Astrocyte (in vitro differentiated cells and primary cell): Measurements from ENCODE around the gene PPP6R3. TPM values are rescaled to one million over a fixed set of nuclear protein-coding genes. Genes with fewer than 3 reads are reported as not detected.
A peak's percentile ranks its signal among the peaks of the same experiment; 100 is the strongest.

Source experiments
- DNase-seq: peaks from one replicate; pipeline ENCODE4 v3.0.0-alpha.2; 2010; ENCODE audit warnings: low read depth
- FAIRE-seq: peaks from 2 replicates; lab custom pipeline; 2011; peaks lifted over from hg19 to GRCh38; lab: Jason Lieb, UNC
- H2AFZ ChIP-seq: 2 replicates; pipeline ENCODE4 v1.6.0; 2012; ENCODE audit warnings: low read depth, low read length, inconsistent platforms
- H3K27ac ChIP-seq: 2 replicates; pipeline ENCODE4 v1.5.1; 2011; ENCODE audit warnings: low read depth, low read length, inconsistent platforms
- H3K27me3 ChIP-seq: 2 replicates; pipeline ENCODE4 v1.6.0; 2011; ENCODE audit warnings: low read length, inconsistent platforms; ENCODE audit not compliant: insufficient read depth
- H3K36me3 ChIP-seq: 2 replicates; pipeline ENCODE4 v1.5.1; 2011; ENCODE audit warnings: low read length, inconsistent platforms; ENCODE audit not compliant: insufficient read depth
- H3K4me1 ChIP-seq: 2 replicates; pipeline ENCODE4 v1.5.1; 2011; ENCODE audit warnings: low read length, inconsistent platforms; ENCODE audit not compliant: insufficient read depth
- H3K4me2 ChIP-seq: 2 replicates; pipeline ENCODE4 v1.6.0; 2012; ENCODE audit warnings: low read length, inconsistent platforms
- H3K4me3 ChIP-seq: 2 replicates; pipeline ENCODE4 v1.5.1; 2011; ENCODE audit warnings: low read depth, mild to moderate bottlenecking, low read length, inconsistent platforms; ENCODE audit not compliant: insufficient read depth
- H3K79me2 ChIP-seq: 2 replicates; pipeline ENCODE4 v1.6.0; 2012; ENCODE audit warnings: mild to moderate bottlenecking, low read length, inconsistent platforms; ENCODE audit not compliant: insufficient read depth
- H3K9ac ChIP-seq: 2 replicates; pipeline ENCODE4 v1.6.0; 2012; ENCODE audit warnings: mild to moderate bottlenecking, low read length, inconsistent platforms
- H3K9me3 ChIP-seq: 2 replicates; pipeline ENCODE4 v1.5.1; 2012; ENCODE audit warnings: low read depth, mild to moderate bottlenecking, low read length, inconsistent platforms; ENCODE audit not compliant: insufficient read depth
- H4K20me1 ChIP-seq: 2 replicates; pipeline ENCODE4 v1.6.0; 2012; ENCODE audit warnings: low read length, inconsistent platforms; ENCODE audit not compliant: insufficient read depth
- H3K27ac Mint-ChIP-seq: one replicate; pipeline ENCODE4 v1.8.0; 2021; ENCODE audit warnings: mild to moderate bottlenecking, mixed read lengths; ENCODE audit not compliant: unreplicated experiment
- H3K27me3 Mint-ChIP-seq: one replicate; pipeline ENCODE4 v1.8.0; 2021; ENCODE audit warnings: low read depth, mixed read lengths; ENCODE audit not compliant: unreplicated experiment
- H3K36me3 Mint-ChIP-seq: one replicate; pipeline ENCODE4 v1.8.0; 2021; ENCODE audit warnings: low read depth, mixed read lengths; ENCODE audit not compliant: unreplicated experiment
- H3K4me1 Mint-ChIP-seq: one replicate; pipeline ENCODE4 v1.8.0; 2021; ENCODE audit warnings: low read depth, mixed read lengths; ENCODE audit not compliant: unreplicated experiment
- H3K4me3 Mint-ChIP-seq: one replicate; pipeline ENCODE4 v1.8.0; 2021; ENCODE audit warnings: mild to moderate bottlenecking, moderate library complexity, mixed read lengths; ENCODE audit not compliant: unreplicated experiment
- H3K9me3 Mint-ChIP-seq: one replicate; pipeline ENCODE4 v1.8.0; 2021; ENCODE audit warnings: mild to moderate bottlenecking, mixed read lengths; ENCODE audit not compliant: unreplicated experiment
- CTCF ChIP-seq: IDR thresholded peaks from 2 replicates; pipeline ENCODE4 v1.5.1; 2011; ENCODE audit warnings: low read depth, mild to moderate bottlenecking, inconsistent platforms, low read length, moderate library complexity; ENCODE audit not compliant: insufficient read depth
- EZH2 ChIP-seq: IDR thresholded peaks from 2 replicates; pipeline ENCODE4 v1.6.1; 2012; ENCODE audit warnings: mild to moderate bottlenecking, low read length, inconsistent platforms; ENCODE audit not compliant: insufficient read depth
- total RNA-seq: library from RNA; stranded (reverse); gene quantifications from 2 replicates; pipeline ENCODE4 v1.2.1, GENCODE V29; 2021

PPP6R3 gene
- total RNA-seq, 1 donor from 2014 or later, result 97.8 TPM

- DNase-seq, result no peak
- TF ChIP-seq CTCF (no peak), EZH2 (no peak)
- Histone ChIP-seq H3K9me3 (no peaks in the 10 kb centered on the region), H2AFZ (no peak overlapping the region), H3K36me3 (peaks cover 22% of the 10 kb centered on the region), H3K4me3 (no peak overlapping the region), H3K27me3 (no peaks in the 10 kb centered on the region), H3K79me2 (peaks cover 87% of the 10 kb centered on the region), H3K4me2 (no peak overlapping the region), H3K9ac (no peak overlapping the region), H3K27ac (no peak overlapping the region), H4K20me1 (peaks cover 87% of the 10 kb centered on the region), H3K4me1 (peaks cover 12% of the 10 kb centered on the region)
- no peak for FAIRE-seq
- Mint-ChIP-seq H3K9me3 (no peaks in the 10 kb centered on the region), H3K4me1 (peaks cover 22% of the 10 kb centered on the region), H3K4me3 (no peak overlapping the region), H3K27me3 (no peaks in the 10 kb centered on the region), H3K27ac (no peak overlapping the region), H3K36me3 (peaks cover 18% of the 10 kb centered on the region)
These were observed 67.0 kb downstream of the PPP6R3 start for GRCh38 chr11:68527585-68527984.

GRCh38 chr11:68528630-68529029 lies 68.1 kb downstream of the PPP6R3 start:
- H3K36me3 ChIP-seq, result peaks cover 16% of the 10 kb centered on the region
- no peaks in the 10 kb centered on the region for H3K9me3 ChIP-seq
- H3K4me3 Mint-ChIP-seq, result no peak overlapping the region
- peaks cover 87% of the 10 kb centered on the region for H3K79me2 ChIP-seq
- H3K4me1 Mint-ChIP-seq, result peaks cover 22% of the 10 kb centered on the region
- H3K27ac Mint-ChIP-seq, result peak overlapping the region; percentile 8
- peaks cover 12% of the 10 kb centered on the region for H3K4me1 ChIP-seq
- H3K4me3 ChIP-seq, result no peak overlapping the region
- H3K27ac ChIP-seq, result no peak overlapping the region
- H4K20me1 ChIP-seq, result peaks cover 91% of the 10 kb centered on the region
- peaks cover 18% of the 10 kb centered on the region for H3K36me3 Mint-ChIP-seq
- H3K9ac ChIP-seq, result no peak overlapping the region
- no peaks in the 10 kb centered on the region for H3K27me3 ChIP-seq
- H3K27me3 Mint-ChIP-seq, result no peaks in the 10 kb centered on the region
- DNase-seq, result no peak
- TF ChIP-seq EZH2 (no peak), CTCF (no peak)
- H3K9me3 Mint-ChIP-seq, result no peaks in the 10 kb centered on the region
- H2AFZ ChIP-seq, result no peak overlapping the region
- no peak for FAIRE-seq
- no peak overlapping the region for H3K4me2 ChIP-seq

- no peak for FAIRE-seq
- peaks cover 16% of the 10 kb centered on the region for H3K36me3 ChIP-seq
- TF ChIP-seq CTCF (no peak), EZH2 (no peak)
- H3K4me1 Mint-ChIP-seq, result peaks cover 11% of the 10 kb centered on the region
- H3K4me2 ChIP-seq, result no peak overlapping the region
- H3K4me3 ChIP-seq, result no peak overlapping the region
- no peak overlapping the region for H3K9ac ChIP-seq
- H4K20me1 ChIP-seq, result peaks cover 90% of the 10 kb centered on the region
- H3K79me2 ChIP-seq, result peaks cover 95% of the 10 kb centered on the region
- H3K27ac Mint-ChIP-seq, result no peak overlapping the region
- H3K27me3 ChIP-seq, result no peaks in the 10 kb centered on the region
- no peaks in the 10 kb centered on the region for H3K27me3 Mint-ChIP-seq
- peaks cover 19% of the 10 kb centered on the region for H3K36me3 Mint-ChIP-seq
- no peak overlapping the region for H2AFZ ChIP-seq
- H3K4me1 ChIP-seq, result no peaks in the 10 kb centered on the region
- H3K4me3 Mint-ChIP-seq, result no peak overlapping the region
- no peak overlapping the region for H3K27ac ChIP-seq
- H3K9me3 Mint-ChIP-seq, result no peaks in the 10 kb centered on the region
- no peaks in the 10 kb centered on the region for H3K9me3 ChIP-seq
- DNase-seq, result no peak
These were observed 70.7 kb downstream of the PPP6R3 start for GRCh38 chr11:68531129-68531693.
